ENCODE data around the gene SSTR4. TPM values are rescaled to one million over a fixed set of nuclear protein-coding genes. Genes with fewer than 3 reads are reported as not detected.

The SSTR4 gene
- total RNA-seq, 1 donor from 2014 or later, result not detected

DNA sequence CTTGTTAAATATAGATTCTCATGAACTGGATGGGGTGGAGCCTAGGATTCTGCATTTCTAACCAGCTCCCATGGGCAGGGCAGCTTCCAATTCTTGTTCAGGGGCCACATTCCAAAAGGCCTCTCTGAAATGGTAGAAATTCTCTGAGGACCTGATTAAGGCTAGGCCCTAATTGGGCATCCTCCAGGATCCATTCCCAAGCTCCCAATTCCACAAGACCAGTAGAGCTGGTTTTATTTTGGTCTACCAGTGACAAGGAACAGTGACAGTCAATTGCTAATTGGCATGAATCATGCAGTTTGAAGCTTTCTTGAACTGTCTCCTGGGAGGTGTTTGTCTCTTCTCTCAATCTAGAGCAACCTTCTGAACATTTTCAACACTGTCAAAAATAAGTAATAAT lies 11.3 kb downstream of the SSTR4 start:
- peaks cover 36% of the 10 kb centered on the region for H3K27me3 ChIP-seq (ENCODE audit: control insufficient read depth, insufficient read depth, low read length)
- no peaks in the 10 kb centered on the region for H3K36me3 ChIP-seq (ENCODE audit: control insufficient read depth, insufficient read depth, low read length)
- TF ChIP-seq, protein P1, sequence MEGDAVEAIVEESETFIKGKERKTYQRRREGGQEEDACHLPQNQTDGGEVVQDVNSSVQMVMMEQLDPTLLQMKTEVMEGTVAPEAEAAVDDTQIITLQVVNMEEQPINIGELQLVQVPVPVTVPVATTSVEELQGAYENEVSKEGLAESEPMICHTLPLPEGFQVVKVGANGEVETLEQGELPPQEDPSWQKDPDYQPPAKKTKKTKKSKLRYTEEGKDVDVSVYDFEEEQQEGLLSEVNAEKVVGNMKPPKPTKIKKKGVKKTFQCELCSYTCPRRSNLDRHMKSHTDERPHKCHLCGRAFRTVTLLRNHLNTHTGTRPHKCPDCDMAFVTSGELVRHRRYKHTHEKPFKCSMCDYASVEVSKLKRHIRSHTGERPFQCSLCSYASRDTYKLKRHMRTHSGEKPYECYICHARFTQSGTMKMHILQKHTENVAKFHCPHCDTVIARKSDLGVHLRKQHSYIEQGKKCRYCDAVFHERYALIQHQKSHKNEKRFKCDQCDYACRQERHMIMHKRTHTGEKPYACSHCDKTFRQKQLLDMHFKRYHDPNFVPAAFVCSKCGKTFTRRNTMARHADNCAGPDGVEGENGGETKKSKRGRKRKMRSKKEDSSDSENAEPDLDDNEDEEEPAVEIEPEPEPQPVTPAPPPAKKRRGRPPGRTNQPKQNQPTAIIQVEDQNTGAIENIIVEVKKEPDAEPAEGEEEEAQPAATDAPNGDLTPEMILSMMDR (IDR thresholded peaks at IDR 0.05; ENCODE audit: insufficient read depth, low read length, poor library complexity, severe bottlenecking), result no peak
- no peak overlapping the region for H3K4me3 ChIP-seq (ENCODE audit: low read depth, low read length)
- no peak for DNase-seq (ENCODE audit: low read depth)

DNA sequence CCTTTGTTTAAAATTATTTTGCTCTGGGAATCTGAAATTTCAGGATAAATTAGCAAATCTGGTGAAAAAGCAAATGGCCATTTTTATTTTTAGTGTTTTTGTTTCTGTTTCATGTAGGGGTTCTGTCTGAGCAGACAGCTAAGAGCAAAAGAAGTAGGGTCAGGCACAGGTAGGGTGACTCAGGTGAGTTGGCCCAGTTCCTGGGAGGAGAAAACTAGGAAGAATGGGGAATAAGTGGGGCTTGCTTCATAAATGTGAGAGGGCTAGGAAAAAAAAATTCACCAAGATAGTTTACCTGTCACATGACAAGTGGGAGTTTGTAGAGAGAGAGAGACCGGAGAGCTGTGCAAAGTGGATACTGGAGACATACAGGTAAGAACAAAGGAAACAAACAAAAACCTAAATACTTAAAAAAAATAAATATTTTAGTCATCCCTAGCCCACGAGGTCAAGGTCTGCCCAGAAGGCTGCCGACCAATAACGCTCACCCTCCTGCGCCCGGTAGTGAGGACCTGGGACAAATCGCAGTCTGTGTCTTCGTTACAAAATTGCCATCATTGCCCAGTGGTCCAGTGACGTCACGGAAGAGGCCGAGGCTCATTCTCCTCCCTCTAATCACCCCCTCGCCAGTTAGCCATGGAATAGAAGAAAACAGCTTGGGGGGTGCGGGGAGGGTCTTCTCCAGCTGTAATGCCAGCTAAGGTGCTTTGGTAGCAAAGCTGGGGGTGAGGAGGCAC lies 12.1 kb downstream of the SSTR4 start:
- no peak overlapping the region for H3K4me3 ChIP-seq (ENCODE audit: low read depth, low read length)
- TF ChIP-seq, protein P1 (IDR thresholded peaks at IDR 0.05; ENCODE audit: insufficient read depth, low read length, poor library complexity, severe bottlenecking), result no peak
- peaks cover 36% of the 10 kb centered on the region for H3K27me3 ChIP-seq (ENCODE audit: control insufficient read depth, insufficient read depth, low read length)
- no peaks in the 10 kb centered on the region for H3K36me3 ChIP-seq (ENCODE audit: control insufficient read depth, insufficient read depth, low read length)
- no peak for DNase-seq (ENCODE audit: low read depth)

DNA sequence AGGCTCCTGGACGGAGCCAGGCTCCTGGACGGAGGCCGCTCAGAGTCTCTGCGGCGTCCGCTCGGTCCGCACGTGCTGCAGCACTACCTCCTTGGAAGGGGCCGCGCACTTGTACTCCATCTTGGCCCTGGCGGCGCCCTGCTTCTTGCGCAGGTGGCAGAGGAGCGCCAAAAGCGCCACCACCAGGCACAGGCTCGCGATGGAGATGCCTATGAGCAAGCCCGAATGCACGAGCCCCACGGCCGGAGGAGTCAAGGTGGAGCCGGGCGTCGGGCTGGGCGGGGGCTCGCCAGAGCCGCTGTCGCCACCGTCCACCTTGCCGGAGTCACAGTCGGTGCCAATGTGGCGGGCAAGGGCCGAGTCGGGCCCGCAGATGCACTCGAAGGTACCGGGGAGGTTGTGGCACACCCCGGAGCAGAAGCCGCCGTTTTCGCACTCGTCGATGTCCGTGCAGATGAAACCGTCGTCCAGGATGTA lies 12.7 kb downstream of the SSTR4 start:
- no peak for DNase-seq (ENCODE audit: low read depth)
- Histone ChIP-seq H3K36me3 (ENCODE audit: control insufficient read depth, insufficient read depth, low read length) (no peaks in the 10 kb centered on the region), H3K27me3 (ENCODE audit: control insufficient read depth, insufficient read depth, low read length) (peaks cover 36% of the 10 kb centered on the region), H3K4me3 (ENCODE audit: low read depth, low read length) (no peak overlapping the region)
- TF ChIP-seq, protein P1 (IDR thresholded peaks at IDR 0.05; ENCODE audit: insufficient read depth, low read length, poor library complexity, severe bottlenecking), result no peak

DNA sequence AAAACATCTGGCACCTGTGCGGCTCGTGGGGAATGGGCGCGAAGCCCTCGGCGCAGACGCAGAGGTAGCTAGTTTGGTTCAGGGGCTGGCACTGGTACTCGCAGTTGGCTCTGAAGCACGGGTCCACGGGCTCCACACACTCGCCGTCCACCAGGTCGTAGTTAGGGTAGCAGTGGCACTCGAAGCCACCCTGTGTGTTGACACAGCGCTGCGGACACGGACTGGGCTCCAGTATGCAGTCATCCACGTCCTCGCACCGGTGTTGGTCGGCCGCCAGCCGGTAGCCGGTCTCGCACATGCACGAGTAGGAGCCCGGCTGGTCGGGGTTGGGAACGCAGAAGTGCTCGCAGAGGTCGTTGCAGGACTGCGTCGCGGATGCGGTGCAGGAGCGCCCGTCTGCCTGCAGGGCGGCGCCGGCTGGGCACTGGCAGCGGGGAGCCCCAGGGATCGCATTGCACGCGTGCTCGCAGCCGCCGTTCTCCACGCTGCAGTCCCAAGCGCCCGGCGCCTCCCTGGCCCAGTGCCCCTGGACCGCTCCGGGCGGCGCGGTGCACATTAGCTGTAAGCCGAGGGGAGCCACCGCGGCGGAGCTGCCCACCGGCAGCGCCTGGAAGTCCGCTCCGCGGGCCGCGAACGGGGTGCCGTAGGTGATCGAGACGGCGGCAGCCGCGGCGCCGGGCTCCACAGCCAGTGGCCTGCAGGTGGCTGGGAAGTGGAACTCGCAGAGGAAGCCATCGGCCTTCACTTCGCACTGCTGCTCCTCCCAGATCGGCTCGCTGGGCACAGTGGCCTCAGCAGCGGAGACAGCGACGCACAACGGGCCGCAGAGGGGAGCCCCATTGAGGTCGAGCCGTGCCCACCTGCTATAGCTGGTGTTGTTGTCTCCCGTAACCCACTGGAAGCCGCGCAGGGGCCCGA lies 13.4 kb downstream of the SSTR4 start:
- peaks cover 32% of the 10 kb centered on the region for H3K27me3 ChIP-seq (ENCODE audit: control insufficient read depth, insufficient read depth, low read length)
- TF ChIP-seq, protein P1 (IDR thresholded peaks at IDR 0.05; ENCODE audit: insufficient read depth, low read length, poor library complexity, severe bottlenecking), result peak; percentile 32
- DNase-seq (ENCODE audit: low read depth), result no peak
- no peaks in the 10 kb centered on the region for H3K36me3 ChIP-seq (ENCODE audit: control insufficient read depth, insufficient read depth, low read length)
- peak overlapping the region; percentile 42 for H3K4me3 ChIP-seq (ENCODE audit: low read depth, low read length)

DNA sequence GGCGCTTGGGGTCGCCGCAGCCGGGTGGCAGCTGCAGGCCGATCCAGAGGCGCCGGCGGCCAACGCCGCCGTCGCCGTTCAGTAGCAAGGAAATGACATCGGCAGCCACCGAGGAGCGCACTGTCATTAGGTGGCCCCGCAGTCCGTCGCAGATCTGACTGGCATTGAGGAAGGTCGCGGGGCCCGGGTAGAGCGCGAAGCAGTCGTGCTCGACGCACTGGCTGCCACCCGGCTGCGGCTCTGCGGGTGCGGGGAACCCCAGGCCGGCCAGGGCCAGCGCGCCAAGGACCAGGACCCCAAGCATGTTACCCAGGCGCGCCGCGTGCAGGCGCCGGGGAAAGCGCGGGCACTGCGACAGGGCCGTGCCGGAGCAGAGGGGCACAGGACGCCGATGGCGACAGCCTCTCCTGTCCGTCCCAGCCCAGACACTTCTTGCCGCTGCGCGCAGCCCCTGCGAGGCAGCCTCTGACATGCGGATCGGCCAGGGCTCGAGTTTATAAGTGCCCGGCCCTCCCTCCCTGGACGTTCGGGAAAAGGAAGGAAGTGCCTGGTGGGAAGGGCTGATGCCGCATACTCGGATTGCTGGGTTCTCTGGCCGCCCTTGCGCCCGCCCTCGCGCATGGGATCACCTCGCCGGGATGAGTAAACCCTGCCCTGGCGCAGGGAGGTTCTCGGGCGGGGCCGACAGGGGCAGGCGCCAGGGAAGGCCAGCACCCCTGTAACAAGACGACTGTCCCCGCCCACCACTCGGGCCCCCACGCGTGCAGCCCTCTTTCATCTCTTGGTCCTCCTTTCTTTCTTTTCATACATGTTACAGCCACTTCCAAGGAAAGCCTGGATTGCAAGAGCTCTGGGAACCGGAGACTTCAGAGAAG lies 14.3 kb downstream of the SSTR4 start, which contains the start of gene THBD:
THBD (minus strand) TSS at position 472 of the 875 bp plus-strand sequence; CDS start at position 304, 168 bp downstream.
- TF ChIP-seq, protein P1 (IDR thresholded peaks at IDR 0.05; ENCODE audit: insufficient read depth, low read length, poor library complexity, severe bottlenecking), result no peak

More for the DNA sequence above, 14.3 kb downstream of the SSTR4 start, which contains the start of gene THBD:
- Histone ChIP-seq H3K4me3 (ENCODE audit: low read depth, low read length) (peak within 1 kb of the TSS; percentile 42), H3K36me3 (ENCODE audit: control insufficient read depth, insufficient read depth, low read length) (no peaks in the 10 kb centered on the region), H3K27me3 (ENCODE audit: control insufficient read depth, insufficient read depth, low read length) (peaks cover 29% of the 10 kb centered on the region)
- no peak for DNase-seq (ENCODE audit: low read depth)

All from kidney epithelial cell (primary cell).